HUES48 (cell line): ENCODE measurements around the gene ALS2CL.
A peak's percentile ranks its signal among the peaks of the same experiment; 100 is the strongest.
"Not testable (repeated sequence)": the region's sequence is repeated elsewhere in the genome, so short reads cannot be mapped to it uniquely, and the experiment has no call there.

Experiments used
- H3K27ac ChIP-seq: one replicate; pipeline ENCODE4 v1.7.0; 2013; ENCODE audit warnings: low read depth, low read length, inconsistent platforms
- H3K27me3 ChIP-seq: 2 replicates; pipeline ENCODE4 v1.6.1; 2013; ENCODE audit warnings: mild to moderate bottlenecking, low read length; ENCODE audit not compliant: control insufficient read depth, insufficient read depth
- H3K36me3 ChIP-seq: 2 replicates; pipeline ENCODE4 v1.6.1; 2013; ENCODE audit warnings: low read length; ENCODE audit not compliant: control insufficient read depth, insufficient read depth
- H3K4me1 ChIP-seq: 2 replicates; pipeline ENCODE4 v1.6.1; 2013; ENCODE audit warnings: mild to moderate bottlenecking, low read length; ENCODE audit not compliant: control insufficient read depth, insufficient read depth
- H3K4me3 ChIP-seq: 2 replicates; pipeline ENCODE4 v1.5.1; 2013; ENCODE audit warnings: mild to moderate bottlenecking, low read depth, low read length
- H3K9ac ChIP-seq: 2 replicates; pipeline ENCODE4 v1.6.1; 2013; ENCODE audit warnings: mild to moderate bottlenecking, low read depth, low read length, moderate library complexity
- H3K9me3 ChIP-seq: 2 replicates; pipeline ENCODE4 v1.6.1; 2013; ENCODE audit warnings: low read length; ENCODE audit not compliant: control insufficient read depth, insufficient read depth

Gene ALS2CL

GRCh38 chr3:46708401-46709156 is 15.1 kb upstream of the ALS2CL start:
- Histone ChIP-seq H3K27ac (no peak overlapping the region), H3K36me3 (no peaks in the 10 kb centered on the region), H3K27me3 (no peaks in the 10 kb centered on the region; the same call in 1 of the 2 replicates), H3K4me3 (no peak overlapping the region), H3K9ac (no peak overlapping the region), H3K4me1 (no peaks in the 10 kb centered on the region), H3K9me3 (no peaks in the 10 kb centered on the region)

DNA sequence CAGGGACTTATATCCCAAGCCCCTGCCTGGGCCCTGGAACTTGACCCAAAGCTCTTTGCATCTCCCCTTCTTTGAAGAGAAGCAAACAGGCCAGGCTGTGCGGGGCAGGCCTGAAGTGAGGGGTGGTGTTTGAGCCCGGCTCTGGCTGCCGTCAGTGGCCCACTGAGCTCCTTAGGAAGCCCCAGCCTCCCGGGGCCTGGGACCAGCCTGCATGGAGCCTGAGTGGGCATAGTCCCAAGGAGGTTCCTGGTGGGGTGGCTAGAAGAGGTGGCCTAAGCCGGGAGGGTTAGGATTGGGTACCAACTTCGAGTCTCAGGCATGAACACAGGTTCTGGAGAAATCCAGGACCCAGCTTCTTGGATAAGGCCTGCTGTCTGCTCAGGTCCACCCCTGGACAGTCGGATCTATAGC is 14.1 kb upstream of the ALS2CL start:
- no peak overlapping the region for H3K27ac ChIP-seq
- H3K4me3 ChIP-seq = no peak overlapping the region
- H3K36me3 ChIP-seq = no peaks in the 10 kb centered on the region
- H3K27me3 ChIP-seq = peaks cover under 1% of the 10 kb centered on the region; the same call in 1 of the 2 replicates
- no peak overlapping the region for H3K9ac ChIP-seq
- no peaks in the 10 kb centered on the region for H3K9me3 ChIP-seq
- H3K4me1 ChIP-seq = no peaks in the 10 kb centered on the region

GRCh38 chr3:46706771-46707582 is 13.5 kb upstream of the ALS2CL start:
- Histone ChIP-seq H3K4me1 (no peaks in the 10 kb centered on the region), H3K9ac (no peak overlapping the region), H3K27me3 (peaks cover 7% of the 10 kb centered on the region), H3K36me3 (no peaks in the 10 kb centered on the region), H3K4me3 (no peak overlapping the region), H3K27ac (no peak overlapping the region), H3K9me3 (no peaks in the 10 kb centered on the region)

DNA sequence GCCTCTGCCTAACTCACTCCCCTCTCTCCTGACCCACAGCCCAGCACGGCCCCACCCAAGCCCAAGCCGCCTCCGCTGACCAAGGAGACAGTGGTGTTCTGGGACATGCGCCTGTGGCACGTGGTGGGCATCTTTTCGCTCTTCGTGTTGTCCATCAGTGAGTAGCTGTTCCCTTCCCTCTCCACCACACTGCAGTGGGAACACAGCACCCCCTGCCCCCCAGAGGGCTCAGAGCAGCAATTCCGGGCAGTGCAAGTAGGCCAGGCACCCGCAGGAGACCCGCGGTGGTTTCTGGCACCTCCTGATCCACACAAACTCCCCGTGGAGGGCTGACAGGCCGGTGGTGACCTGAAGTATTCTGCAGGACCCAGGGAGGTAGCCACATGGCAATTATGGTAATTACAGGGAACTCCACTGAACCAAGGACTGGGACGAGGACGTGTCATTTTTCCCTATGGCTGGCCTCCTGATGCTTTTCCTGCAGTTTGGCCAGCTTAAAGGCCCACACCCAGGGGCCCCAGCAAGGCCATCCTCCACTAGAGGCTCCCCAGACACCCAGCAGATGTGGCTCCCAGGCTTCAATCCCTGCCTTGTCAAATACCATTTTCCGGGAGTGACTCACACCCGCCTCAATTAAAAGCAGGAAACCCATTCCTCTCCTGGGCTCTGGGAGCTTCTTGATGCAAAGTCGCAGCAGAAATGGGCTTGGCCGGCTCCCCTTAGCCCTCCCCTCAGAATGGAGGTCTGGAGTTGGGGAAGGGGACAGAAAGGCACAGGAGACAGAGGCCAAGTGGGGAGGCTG is 12.5 kb upstream of the ALS2CL start:
- H3K27ac ChIP-seq = no peak overlapping the region
- H3K4me3 ChIP-seq = no peak overlapping the region
- no peaks in the 10 kb centered on the region for H3K36me3 ChIP-seq
- H3K4me1 ChIP-seq = no peaks in the 10 kb centered on the region
- peaks cover 15% of the 10 kb centered on the region for H3K27me3 ChIP-seq
- H3K9ac ChIP-seq = no peak overlapping the region
- H3K9me3 ChIP-seq = no peaks in the 10 kb centered on the region

DNA sequence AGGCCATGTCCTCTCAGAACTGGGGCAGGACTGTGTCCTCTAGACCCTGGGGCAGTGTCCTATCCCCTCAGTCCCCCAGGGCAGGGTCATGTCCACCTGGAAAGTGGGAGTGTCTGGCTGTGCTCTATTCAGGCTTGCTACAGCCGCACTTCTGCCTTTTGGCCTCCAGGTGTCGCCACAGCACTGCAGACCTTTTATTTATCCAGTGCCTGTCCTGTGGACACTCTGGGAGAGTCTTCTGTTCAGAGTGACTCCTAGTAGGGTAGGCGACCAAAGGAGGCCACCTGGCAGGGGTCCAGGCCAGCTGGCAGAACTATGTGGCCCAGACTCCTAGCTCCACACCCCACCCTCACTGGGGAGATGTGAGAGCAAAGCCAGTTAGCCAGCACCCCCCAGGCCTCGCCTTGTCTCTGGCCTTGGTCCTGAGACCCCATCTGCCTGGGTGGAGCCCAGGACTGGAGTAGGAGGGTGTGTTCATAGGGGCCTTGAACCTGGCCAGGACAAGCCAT is 11.6 kb upstream of the ALS2CL start:
- H3K36me3 ChIP-seq = no peaks in the 10 kb centered on the region
- H3K4me1 ChIP-seq = no peaks in the 10 kb centered on the region
- no peak overlapping the region for H3K9ac ChIP-seq
- no peak overlapping the region for H3K4me3 ChIP-seq
- peaks cover 23% of the 10 kb centered on the region for H3K27me3 ChIP-seq
- no peak overlapping the region for H3K27ac ChIP-seq
- no peaks in the 10 kb centered on the region for H3K9me3 ChIP-seq

DNA sequence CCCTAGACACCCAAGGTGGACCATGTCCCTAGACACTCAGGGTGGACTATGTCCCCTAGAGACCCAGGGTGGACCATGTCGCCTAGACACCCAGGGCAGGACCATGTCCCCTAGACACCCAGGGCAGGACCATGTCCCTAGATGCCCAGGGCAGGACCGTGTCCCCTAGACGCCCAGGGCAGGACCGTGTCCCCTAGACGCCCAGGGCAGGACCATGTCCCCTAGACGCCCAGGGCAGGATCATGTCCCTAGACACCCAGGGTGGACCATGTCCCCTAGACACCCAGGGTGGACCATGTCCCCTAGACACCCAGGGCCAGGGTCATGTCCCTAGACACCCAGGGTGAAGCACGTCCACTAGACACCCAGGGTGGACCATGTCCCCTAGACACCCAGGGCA is 10.9 kb upstream of the ALS2CL start:
- not testable (repeated sequence) for H3K36me3 ChIP-seq, H3K4me1 ChIP-seq

GRCh38 chr3:46703013-46703520 is 9.6 kb upstream of the ALS2CL start:
- Histone ChIP-seq H3K4me1 (no peaks in the 10 kb centered on the region), H3K9me3 (no peaks in the 10 kb centered on the region), H3K4me3 (no peak overlapping the region), H3K36me3 (no peaks in the 10 kb centered on the region), H3K27ac (no peak overlapping the region), H3K9ac (no peak overlapping the region), H3K27me3 (peaks cover 23% of the 10 kb centered on the region)

More for the DNA sequence above, 10.9 kb upstream of the ALS2CL start:
- not testable (repeated sequence) for H3K27ac ChIP-seq, H3K9me3 ChIP-seq, H3K9ac ChIP-seq, H3K4me3 ChIP-seq
- peaks cover 23% of the 10 kb centered on the region for H3K27me3 ChIP-seq

DNA sequence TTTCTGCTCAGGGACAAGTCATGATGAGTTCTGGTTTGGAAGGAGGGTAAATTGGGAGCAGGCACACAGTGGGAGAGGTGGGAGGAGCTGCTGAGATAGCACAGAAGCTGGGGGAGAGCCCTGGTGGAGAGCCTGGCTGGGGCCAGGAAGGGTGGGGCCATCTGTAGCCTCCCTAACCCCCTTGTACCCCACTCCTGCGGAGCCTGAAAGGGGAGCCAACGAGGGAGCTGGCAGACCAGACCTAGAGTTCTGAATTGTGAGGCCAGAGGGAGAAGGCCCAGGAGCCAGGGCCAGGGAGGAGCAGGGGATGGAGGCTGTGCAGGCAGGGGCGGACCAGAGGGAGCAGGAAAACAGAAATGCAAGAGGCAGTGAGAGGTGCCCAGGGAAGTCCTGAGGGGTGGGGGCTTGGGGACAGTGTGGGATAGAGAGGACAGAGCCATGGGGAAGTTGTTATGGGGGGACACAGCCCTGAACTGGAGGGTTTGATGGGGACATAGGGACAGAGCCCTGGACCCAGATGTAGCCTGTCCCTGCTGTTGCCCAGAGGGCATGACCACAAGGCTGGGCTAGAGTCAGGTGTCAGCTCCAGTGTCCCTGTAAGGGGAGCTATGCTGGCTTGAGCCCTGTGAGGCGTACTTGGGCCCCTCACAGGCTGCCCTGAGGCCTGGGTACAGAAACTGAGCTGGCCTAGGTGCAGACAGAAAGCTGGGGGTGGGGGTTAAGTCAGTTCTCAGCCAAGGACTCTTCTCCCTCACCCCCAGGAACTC is 8.9 kb upstream of the ALS2CL start:
- Histone ChIP-seq H3K9ac (no peak overlapping the region), H3K9me3 (no peaks in the 10 kb centered on the region), H3K27ac (no peak overlapping the region), H3K4me3 (no peak overlapping the region), H3K4me1 (no peaks in the 10 kb centered on the region), H3K36me3 (no peaks in the 10 kb centered on the region), H3K27me3 (peaks cover 23% of the 10 kb centered on the region)

DNA sequence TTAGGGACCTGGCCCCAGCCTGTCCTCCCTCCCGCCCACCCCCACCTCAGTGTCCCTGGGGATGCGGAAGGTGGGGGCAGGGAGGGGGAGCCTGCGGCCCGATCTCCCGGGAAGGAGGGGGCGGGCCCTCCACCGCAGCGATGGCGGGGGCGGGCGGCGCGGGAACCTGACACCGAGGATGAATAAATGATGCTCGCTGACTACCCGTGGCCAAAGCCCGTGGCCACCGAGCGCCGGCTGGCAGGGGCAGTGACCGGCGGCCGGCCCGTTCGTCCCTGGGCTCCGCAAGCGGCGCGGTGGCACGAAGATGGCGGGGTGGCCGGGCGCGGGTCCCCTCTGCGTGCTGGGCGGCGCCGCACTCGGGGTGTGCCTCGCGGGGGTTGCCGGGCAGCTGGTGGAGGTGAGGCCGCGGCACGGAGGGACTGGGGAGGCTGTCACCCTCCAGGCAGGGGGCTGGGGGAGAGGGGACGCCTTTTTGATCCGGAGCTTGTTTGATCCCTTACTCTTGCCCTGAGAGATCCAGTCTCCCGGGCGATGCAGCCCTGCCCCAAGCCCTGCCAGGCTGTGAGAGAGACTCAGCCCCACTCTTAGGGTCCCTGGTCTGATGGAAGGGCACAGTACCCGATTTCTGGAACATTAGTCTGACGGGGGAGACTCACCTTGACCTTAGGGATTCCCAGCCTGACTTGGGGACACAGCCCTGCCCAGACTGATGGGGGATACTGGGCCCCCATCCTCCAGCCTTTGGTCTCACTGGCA is 7.9 kb upstream of the ALS2CL start, which contains the start of gene TMIE:
Gene TMIE (plus strand): TSS at position 212 of the 759 bp plus-strand sequence. CDS start 96 bp downstream, at position 308.
- Histone ChIP-seq H3K27me3 (peaks cover 23% of the 10 kb centered on the region), H3K27ac (no peak within 1 kb of the TSS), H3K9ac (no peak within 1 kb of the TSS), H3K9me3 (no peaks in the 10 kb centered on the region), H3K4me1 (no peaks in the 10 kb centered on the region), H3K4me3 (peak within 1 kb of the TSS; percentile 49), H3K36me3 (no peaks in the 10 kb centered on the region)
